ENCODE results near the gene ZSCAN29.

DNA sequence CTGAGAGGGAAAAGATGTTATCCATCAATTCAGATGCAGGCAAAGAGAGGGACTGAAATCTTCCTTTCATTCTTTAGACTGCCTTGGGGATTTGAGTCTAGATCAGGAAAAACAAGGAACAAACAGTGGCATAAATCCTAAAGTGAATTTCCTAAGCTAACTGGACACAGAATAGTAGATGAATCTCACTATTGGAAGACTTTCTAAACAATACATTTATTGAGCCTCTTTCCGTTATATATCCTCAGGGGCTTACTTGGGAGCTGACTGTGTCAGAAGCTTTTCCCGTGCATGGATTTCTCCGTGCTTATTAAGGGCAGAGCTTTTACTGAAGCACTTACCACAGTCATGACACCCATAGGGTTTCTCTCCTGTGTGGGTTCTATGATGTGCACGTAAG is 10.0 kb downstream of the ZSCAN29 start:
- TF ChIP-seq EZH2 (IDR thresholded peaks at IDR 0.05; ENCODE audit: borderline replicate concordance, low read length), result no peak
- TF ChIP-seq CTCF (IDR thresholded peaks at IDR 0.05; ENCODE audit: low read length), result no peak
